ENCODE data around the gene ZBTB1. TPM values are rescaled to one million over a fixed set of nuclear protein-coding genes. Genes with fewer than 3 reads are reported as not detected.

The ZBTB1 gene
- total RNA-seq, 3 donors from 2014 or later (not counting 1 experiment from before 2014, with no cell fraction given) = 146 to 166 (median 151) TPM

- H3K27ac ChIP-seq (ENCODE audit: low read length) = no peak overlapping the region
Observed at GRCh38 chr14:64495252-64495651, 9.3 kb upstream of the ZBTB1 start.

GRCh38 chr14:64496764-64497163 is 7.8 kb upstream of the ZBTB1 start:
- no peak overlapping the region for H3K27ac ChIP-seq (ENCODE audit: low read length)
- DNase-seq (no peak), ATAC-seq (no peak)
- no peaks in the 10 kb centered on the region for H3K36me3 Mint-ChIP-seq
- no peak overlapping the region for H3K4me3 ChIP-seq (ENCODE audit: low read length)
- intact Hi-C loops (cut with micrococcal nuclease) = no loop called here
- H3K36me3 ChIP-seq (ENCODE audit: control insufficient read depth, insufficient read depth, low read length) = peaks cover 12% of the 10 kb centered on the region
- H3K9me3 Mint-ChIP-seq = no peaks in the 10 kb centered on the region
- H3K9me3 ChIP-seq (ENCODE audit: control insufficient read depth, insufficient read depth, low read length) = no peaks in the 10 kb centered on the region
- peaks cover 11% of the 10 kb centered on the region for H3K4me1 ChIP-seq (ENCODE audit: control insufficient read depth, insufficient read depth, low read length)
- peaks cover 21 to 35% of the 10 kb centered on the region in 2 donors for H3K4me1 Mint-ChIP-seq
- H3K27me3 ChIP-seq (ENCODE audit: control insufficient read depth, insufficient read depth, low read length) = no peaks in the 10 kb centered on the region
- TF ChIP-seq CTCF (IDR thresholded peaks at IDR 0.05) = no peak
- no peak overlapping the region for H3K4me3 Mint-ChIP-seq
- H3K27ac Mint-ChIP-seq = no peak overlapping the region
- no peaks in the 10 kb centered on the region for H3K27me3 Mint-ChIP-seq (ENCODE audit: low read depth in 2 of 2)

More at GRCh38 chr14:64495252-64495651, 9.3 kb upstream of the ZBTB1 start:
- Histone ChIP-seq H3K4me1 (ENCODE audit: control insufficient read depth, insufficient read depth, low read length) (no peaks in the 10 kb centered on the region), H3K27me3 (ENCODE audit: control insufficient read depth, insufficient read depth, low read length) (no peaks in the 10 kb centered on the region), H3K36me3 (ENCODE audit: control insufficient read depth, insufficient read depth, low read length) (peaks cover 12% of the 10 kb centered on the region), H3K4me3 (ENCODE audit: low read length) (no peak overlapping the region), H3K9me3 (ENCODE audit: control insufficient read depth, insufficient read depth, low read length) (no peaks in the 10 kb centered on the region)
- Mint-ChIP-seq H3K4me3 (no peak overlapping the region), H3K4me1 (peaks cover 21 to 36% of the 10 kb centered on the region in 2 donors), H3K27ac (no peak overlapping the region), H3K9me3 (no peaks in the 10 kb centered on the region), H3K36me3 (no peaks in the 10 kb centered on the region), H3K27me3 (ENCODE audit: low read depth in 2 of 2) (no peaks in the 10 kb centered on the region)
- no peak for TF ChIP-seq CTCF (IDR thresholded peaks at IDR 0.05)
- DNase-seq = no peak
- intact Hi-C loops (cut with micrococcal nuclease) = no loop called here
- no peak for ATAC-seq

- Histone ChIP-seq H3K4me3 (ENCODE audit: low read length) (no peak overlapping the region), H3K9me3 (ENCODE audit: control insufficient read depth, insufficient read depth, low read length) (no peaks in the 10 kb centered on the region), H3K27me3 (ENCODE audit: control insufficient read depth, insufficient read depth, low read length) (no peaks in the 10 kb centered on the region), H3K36me3 (ENCODE audit: control insufficient read depth, insufficient read depth, low read length) (peaks cover 12% of the 10 kb centered on the region), H3K27ac (ENCODE audit: low read length) (peak overlapping the region; percentile 24), H3K4me1 (ENCODE audit: control insufficient read depth, insufficient read depth, low read length) (peaks cover 22% of the 10 kb centered on the region)
- Mint-ChIP-seq H3K9me3 (no peaks in the 10 kb centered on the region), H3K4me3 (peak overlapping the region; percentile 62), H3K4me1 (peaks cover 37 to 38% of the 10 kb centered on the region in 2 donors), H3K27ac (peak overlapping the region; percentile 99), H3K27me3 (ENCODE audit: low read depth in 2 of 2) (no peaks in the 10 kb centered on the region), H3K36me3 (no peaks in the 10 kb centered on the region)
- no peak for ATAC-seq
- intact Hi-C loops (cut with micrococcal nuclease) = loop anchor here (5.0 to 10.0 kb wide), 3 partner anchors 33 to 205 kb away; partner anchors contain the start of genes AKAP5, MTHFD1 and PLEKHG3
- WGBS (ENCODE audit: insufficient coverage) = no CpG with 5 or more reads among the region's 1 CpG
- no peak for DNase-seq
- TF ChIP-seq CTCF (IDR thresholded peaks at IDR 0.05) = no peak
Observed at GRCh38 chr14:64500088-64500487, 4.5 kb upstream of the ZBTB1 start.
